ENCODE data around the gene TERT.
"Not testable (repeated sequence)": the region's sequence is repeated elsewhere in the genome, so short reads cannot be mapped to it uniquely, and the experiment has no call there.

TERT gene

GRCh38 chr5:1277781-1278180, 17.1 kb downstream of the TERT start:
- DNase-seq: no peak

- no peak for DNase-seq
Measured at GRCh38 chr5:1277331-1277730, 17.5 kb downstream of the TERT start.

- no peak for DNase-seq
Measured at GRCh38 chr5:1276930-1277329, 17.9 kb downstream of the TERT start.

GRCh38 chr5:1275397-1276391, 19.2 kb downstream of the TERT start:
- DNase-seq: not testable (repeated sequence)

GRCh38 chr5:1274471-1274870, 20.4 kb downstream of the TERT start:
- no peak for DNase-seq

- DNase-seq: no peak
Measured at GRCh38 chr5:1273745-1274144, 21.1 kb downstream of the TERT start.

GRCh38 chr5:1272201-1272600, 22.7 kb downstream of the TERT start:
- no peak for DNase-seq

GRCh38 chr5:1270933-1271914, 23.6 kb downstream of the TERT start:
- DNase-seq: no peak

- DNase-seq: no peak
Measured at GRCh38 chr5:1270426-1270825, 24.4 kb downstream of the TERT start.

GRCh38 chr5:1268666-1269065, 26.2 kb downstream of the TERT start:
- no peak for DNase-seq

- DNase-seq: no peak
Measured at GRCh38 chr5:1268056-1268455, 26.8 kb downstream of the TERT start.

GRCh38 chr5:1267464-1267863, 27.4 kb downstream of the TERT start:
- DNase-seq: not testable (repeated sequence)

GRCh38 chr5:1266791-1267190, 28.1 kb downstream of the TERT start:
- no peak for DNase-seq

GRCh38 chr5:1265461-1266455, 29.1 kb downstream of the TERT start:
- DNase-seq: no peak

- DNase-seq: no peak
Measured at GRCh38 chr5:1265026-1265425, 29.8 kb downstream of the TERT start.

GRCh38 chr5:1264211-1264610, 30.7 kb downstream of the TERT start:
- DNase-seq: no peak

GRCh38 chr5:1262381-1262780, 32.5 kb downstream of the TERT start:
- DNase-seq: no peak

- no peak for DNase-seq
Measured at GRCh38 chr5:1261643-1262042, 33.2 kb downstream of the TERT start.

- no peak for DNase-seq
Measured at GRCh38 chr5:1259806-1260480, 34.9 kb downstream of the TERT start.

- no peak for DNase-seq
Measured at GRCh38 chr5:1257841-1258240, 37.0 kb downstream of the TERT start.

- no peak for DNase-seq
Measured at GRCh38 chr5:1257363-1257762, 37.5 kb downstream of the TERT start.

- DNase-seq: no peak
Measured at GRCh38 chr5:1256776-1257175, 38.1 kb downstream of the TERT start.

All from NCI-H510A (cell line).